ENCODE measurements around the gene FAM117A. TPM values are rescaled to one million over a fixed set of nuclear protein-coding genes. Genes with fewer than 3 reads are reported as not detected.

The FAM117A gene
- polyA plus RNA-seq, 2 of the 4 experiments (the other 2 are of a cell fraction) = 1.8 TPM

GRCh38 chr17:49699966-49700575, 63.9 kb downstream of the FAM117A start:
- no peak overlapping the region for H3K4me3 ChIP-seq
- H3K27ac ChIP-seq = no peak overlapping the region
- no peaks in the 10 kb centered on the region for H3K4me1 ChIP-seq
- H3K9me3 ChIP-seq = no peaks in the 10 kb centered on the region
- no peak for TF ChIP-seq CBX2 (IDR thresholded peaks at IDR 0.05; ENCODE audit: borderline replicate concordance, low read depth)
- TF ChIP-seq PBX3 (IDR thresholded peaks at IDR 0.05) = no peak
- TF ChIP-seq HOXB13 (CRISPR knock-in tag; IDR thresholded peaks at IDR 0.05; ENCODE audit: low read depth) = no peak
- no peak for ATAC-seq
- POLR2A ChIA-PET = interaction anchor here (4.2 kb wide), 1 partner anchor 8 kb away, joined by 19 read pairs; the partner anchor contains the start of gene SLC35B1
- CTCF ChIA-PET = interaction anchor here (0.7 to 49.7 kb wide), 8 partner anchors 9 to 297 kb away, joined by 3 to 2008 read pairs (median 50); partner anchors contain the start of genes DLX3, NXPH3, SLC35B1 and SPOP
- H3K4me2 ChIP-seq = no peak overlapping the region
- no peak for DNase-seq (ENCODE audit: low read depth in 1 of 2, low spot score in 1 of 2)
- FAIRE-seq = no peak
- 81% methylated on average over 8 of the region's 8 CpGs for WGBS (ENCODE audit: missing lambda C conversion rate)

DNA sequence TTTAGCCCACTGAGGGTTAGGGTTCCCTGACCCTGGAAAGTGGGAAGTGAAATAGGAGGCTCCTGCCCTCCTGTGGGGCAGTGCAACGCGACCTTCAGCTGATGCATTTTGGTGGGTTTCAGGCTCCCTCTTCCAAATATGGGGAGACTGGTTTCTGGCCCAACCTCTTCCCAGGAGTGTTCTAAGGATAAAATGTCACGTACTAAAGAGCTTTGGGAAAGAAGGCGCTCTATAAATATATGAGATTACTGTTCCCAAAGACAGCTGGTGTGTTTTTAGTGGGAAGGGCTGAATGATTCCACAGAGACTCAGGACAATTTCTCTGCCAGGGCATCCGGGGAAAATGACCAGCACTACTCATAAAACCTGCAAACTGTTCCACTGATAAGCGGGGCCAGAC, 65.9 kb downstream of the FAM117A start:
- Histone ChIP-seq H3K9me3 (no peaks in the 10 kb centered on the region), H3K4me2 (no peak overlapping the region), H3K4me3 (no peak overlapping the region), H3K4me1 (no peaks in the 10 kb centered on the region), H3K27ac (no peak overlapping the region)
- no peak for TF ChIP-seq RFX5 (IDR thresholded peaks at IDR 0.05)
- TF ChIP-seq, protein P1, sequence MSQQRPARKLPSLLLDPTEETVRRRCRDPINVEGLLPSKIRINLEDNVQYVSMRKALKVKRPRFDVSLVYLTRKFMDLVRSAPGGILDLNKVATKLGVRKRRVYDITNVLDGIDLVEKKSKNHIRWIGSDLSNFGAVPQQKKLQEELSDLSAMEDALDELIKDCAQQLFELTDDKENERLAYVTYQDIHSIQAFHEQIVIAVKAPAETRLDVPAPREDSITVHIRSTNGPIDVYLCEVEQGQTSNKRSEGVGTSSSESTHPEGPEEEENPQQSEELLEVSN (IDR thresholded peaks at IDR 0.05; ENCODE audit: borderline replicate concordance, low read depth) = no peak
- no peak for TF ChIP-seq ZFP36 (IDR thresholded peaks at IDR 0.05; ENCODE audit: borderline replicate concordance, partially characterized antibody)
- no peak for TF ChIP-seq CHD4 (IDR thresholded peaks at IDR 0.05; ENCODE audit: borderline replicate concordance)
- no peak for TF ChIP-seq TP53 (CRISPR knock-in tag; IDR thresholded peaks at IDR 0.05)
- no peak for TF ChIP-seq POLR2AphosphoS2 (conservative IDR thresholded peaks at IDR 0.05; ENCODE audit: low read length)
- TF ChIP-seq MAZ (IDR thresholded peaks at IDR 0.05; ENCODE audit: borderline replicate concordance, low read depth, low read length) = no peak
- TF ChIP-seq HOXB5 (CRISPR knock-in tag; IDR thresholded peaks at IDR 0.05) = no peak
- TF ChIP-seq HOXB13 (CRISPR knock-in tag; IDR thresholded peaks at IDR 0.05; ENCODE audit: low read depth) = no peak
- TF ChIP-seq RNF2 (IDR thresholded peaks at IDR 0.05; ENCODE audit: borderline replicate concordance, low read depth) = no peak
- no peak for TF ChIP-seq PBX3 (IDR thresholded peaks at IDR 0.05)
- TF ChIP-seq EHF (CRISPR knock-in tag; IDR thresholded peaks at IDR 0.05) = no peak
- TF ChIP-seq, protein P2, sequence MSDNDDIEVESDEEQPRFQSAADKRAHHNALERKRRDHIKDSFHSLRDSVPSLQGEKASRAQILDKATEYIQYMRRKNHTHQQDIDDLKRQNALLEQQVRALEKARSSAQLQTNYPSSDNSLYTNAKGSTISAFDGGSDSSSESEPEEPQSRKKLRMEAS (IDR thresholded peaks at IDR 0.05) = no peak
- ChIA-PET CTCF (interaction anchor here (1.0 to 49.7 kb wide), 9 partner anchors 15 to 299 kb away, joined by 3 to 2008 read pairs (median 4); partner anchors contain the start of genes DLX3, NXPH3, SLC35B1 and SPOP), POLR2A (interaction anchor here (4.2 kb wide), 1 partner anchor 10 kb away, joined by 19 read pairs; the partner anchor contains the start of gene SLC35B1)
- FAIRE-seq (no peak), DNase-seq (ENCODE audit: low read depth in 1 of 2, low spot score in 1 of 2) (no peak), ATAC-seq (no peak)
- 78% methylated on average over 6 of the region's 6 CpGs for WGBS (ENCODE audit: missing lambda C conversion rate)

DNA sequence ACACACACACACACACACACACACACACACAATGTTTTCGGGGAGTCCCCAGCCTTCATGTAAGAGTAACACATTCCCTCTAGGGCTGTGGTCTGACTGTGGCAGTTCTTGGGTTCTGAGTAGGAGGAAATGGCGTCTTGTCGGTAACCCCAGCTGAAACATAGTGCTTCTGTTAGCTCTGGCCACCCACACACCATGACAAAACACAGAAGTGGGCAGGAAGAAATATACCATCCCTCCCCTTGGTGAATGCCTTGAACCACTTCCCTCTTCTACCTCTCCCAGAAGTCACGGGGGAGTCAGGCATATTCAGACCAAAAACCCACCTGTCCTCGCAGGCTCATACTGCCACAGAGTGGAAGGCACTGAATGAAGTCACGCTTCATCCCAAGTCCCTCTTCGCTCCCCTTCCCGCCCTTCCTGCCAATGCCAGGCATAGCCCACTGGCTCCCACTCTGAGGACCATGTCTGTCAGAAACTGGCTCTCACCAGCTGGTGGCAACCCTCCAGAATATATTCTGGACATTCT, 67.6 kb downstream of the FAM117A start:
- no peak overlapping the region for H3K4me3 ChIP-seq
- ChIA-PET CTCF (interaction anchor here (0.6 to 49.7 kb wide), 36 partner anchors 14 to 301 kb away, joined by 3 to 2008 read pairs (median 4); partner anchors contain the start of genes DLX3, NXPH3, SLC35B1 and SPOP), POLR2A (interaction anchor here (1.3 to 4.2 kb wide), 2 partner anchors 11 to 126 kb away, joined by 4 to 19 read pairs; partner anchors contain the start of gene SLC35B1)
- ATAC-seq (peak in 1 of 2 experiments; percentile 25; a peak in 4 of 6 replicates), FAIRE-seq (no peak), DNase-seq (ENCODE audit: low read depth in 1 of 2, low spot score in 1 of 2) (no peak)
- no peak overlapping the region for H3K4me2 ChIP-seq
- no peaks in the 10 kb centered on the region for H3K4me1 ChIP-seq
- no peaks in the 10 kb centered on the region for H3K9me3 ChIP-seq
- 66% methylated on average over 8 of the region's 8 CpGs for WGBS (ENCODE audit: missing lambda C conversion rate)
- no peak overlapping the region for H3K27ac ChIP-seq
- TF ChIP-seq KDM1A (IDR thresholded peaks at IDR 0.05; ENCODE audit: low read depth) = no peak
- TF ChIP-seq TP53 (CRISPR knock-in tag; IDR thresholded peaks at IDR 0.05) = no peak
- TF ChIP-seq GATA3 (IDR thresholded peaks at IDR 0.05; ENCODE audit: borderline replicate concordance) = no peak
- TF ChIP-seq FOXS1 (CRISPR knock-in tag; IDR thresholded peaks at IDR 0.05) = no peak
- no peak for TF ChIP-seq CBX8 (IDR thresholded peaks at IDR 0.05)
- no peak for TF ChIP-seq RNF2 (IDR thresholded peaks at IDR 0.05; ENCODE audit: borderline replicate concordance, low read depth)
- no peak for TF ChIP-seq CBX2 (IDR thresholded peaks at IDR 0.05; ENCODE audit: borderline replicate concordance, low read depth)
- no peak for TF ChIP-seq FOSL2 (IDR thresholded peaks at IDR 0.05)
- no peak for TF ChIP-seq FOSL2 (CRISPR knock-in tag; IDR thresholded peaks at IDR 0.05)
- TF ChIP-seq, protein P3, sequence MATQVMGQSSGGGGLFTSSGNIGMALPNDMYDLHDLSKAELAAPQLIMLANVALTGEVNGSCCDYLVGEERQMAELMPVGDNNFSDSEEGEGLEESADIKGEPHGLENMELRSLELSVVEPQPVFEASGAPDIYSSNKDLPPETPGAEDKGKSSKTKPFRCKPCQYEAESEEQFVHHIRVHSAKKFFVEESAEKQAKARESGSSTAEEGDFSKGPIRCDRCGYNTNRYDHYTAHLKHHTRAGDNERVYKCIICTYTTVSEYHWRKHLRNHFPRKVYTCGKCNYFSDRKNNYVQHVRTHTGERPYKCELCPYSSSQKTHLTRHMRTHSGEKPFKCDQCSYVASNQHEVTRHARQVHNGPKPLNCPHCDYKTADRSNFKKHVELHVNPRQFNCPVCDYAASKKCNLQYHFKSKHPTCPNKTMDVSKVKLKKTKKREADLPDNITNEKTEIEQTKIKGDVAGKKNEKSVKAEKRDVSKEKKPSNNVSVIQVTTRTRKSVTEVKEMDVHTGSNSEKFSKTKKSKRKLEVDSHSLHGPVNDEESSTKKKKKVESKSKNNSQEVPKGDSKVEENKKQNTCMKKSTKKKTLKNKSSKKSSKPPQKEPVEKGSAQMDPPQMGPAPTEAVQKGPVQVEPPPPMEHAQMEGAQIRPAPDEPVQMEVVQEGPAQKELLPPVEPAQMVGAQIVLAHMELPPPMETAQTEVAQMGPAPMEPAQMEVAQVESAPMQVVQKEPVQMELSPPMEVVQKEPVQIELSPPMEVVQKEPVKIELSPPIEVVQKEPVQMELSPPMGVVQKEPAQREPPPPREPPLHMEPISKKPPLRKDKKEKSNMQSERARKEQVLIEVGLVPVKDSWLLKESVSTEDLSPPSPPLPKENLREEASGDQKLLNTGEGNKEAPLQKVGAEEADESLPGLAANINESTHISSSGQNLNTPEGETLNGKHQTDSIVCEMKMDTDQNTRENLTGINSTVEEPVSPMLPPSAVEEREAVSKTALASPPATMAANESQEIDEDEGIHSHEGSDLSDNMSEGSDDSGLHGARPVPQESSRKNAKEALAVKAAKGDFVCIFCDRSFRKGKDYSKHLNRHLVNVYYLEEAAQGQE (IDR thresholded peaks at IDR 0.05) = no peak
- no peak for TF ChIP-seq SREBF2 (IDR thresholded peaks at IDR 0.05)
- TF ChIP-seq TFCP2L1 (CRISPR knock-in tag; IDR thresholded peaks at IDR 0.05) = no peak
- no peak for TF ChIP-seq HEYL (CRISPR knock-in tag; IDR thresholded peaks at IDR 0.05)
- no peak for TF ChIP-seq PBX3 (IDR thresholded peaks at IDR 0.05)
